ENCODE data around the gene STX18. TPM values are rescaled to one million over a fixed set of nuclear protein-coding genes. Genes with fewer than 3 reads are reported as not detected.

The STX18 gene
- total RNA-seq, 1 experiment from 2014 or later, result 18.5 TPM

DNA sequence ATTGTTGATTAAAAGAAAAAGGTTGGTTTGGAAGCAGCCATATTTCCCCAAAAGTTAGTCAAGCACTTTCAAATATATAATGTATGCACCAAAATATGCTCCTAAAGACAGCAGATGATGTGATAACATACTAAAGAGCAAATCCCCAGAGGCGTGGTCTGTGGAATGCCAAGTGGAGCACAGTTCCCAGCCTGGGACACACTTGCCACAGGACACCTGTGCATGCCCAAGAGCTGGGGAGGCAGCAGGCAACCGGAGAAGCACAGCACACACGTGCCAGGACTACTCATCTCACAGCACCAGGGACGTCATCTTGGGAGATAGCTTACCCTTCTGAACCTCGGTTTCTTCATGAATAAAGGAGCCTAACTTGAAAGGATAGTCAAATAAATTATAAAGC is 12.5 kb downstream of the STX18 start:
- no peak overlapping the region for H3K4me3 ChIP-seq (replicated peaks in 1 of 2; ENCODE audit: low read depth in 1 of 2, low read length in 2 of 2)
- intact Hi-C loops (cut with micrococcal nuclease), result no loop called here
- no peak overlapping the region for H3K4me2 ChIP-seq (ENCODE audit: low read length)
- H3K4me1 ChIP-seq (ENCODE audit: control insufficient read depth in 1 of 2, insufficient read depth in 2 of 2, low read length in 2 of 2), result no peaks in the 10 kb centered on the region
- POLR2A ChIA-PET, result no interaction called here
- H3K27me3 ChIP-seq (ENCODE audit: insufficient read depth, low read length), result no peaks in the 10 kb centered on the region
- no peak for ATAC-seq
- no peak for TF ChIP-seq EZH2 (IDR thresholded peaks at IDR 0.05)
- no peak for TF ChIP-seq EZH2phosphoT487 (IDR thresholded peaks at IDR 0.05; ENCODE audit: borderline replicate concordance)
- no peak for TF ChIP-seq ELF1 (IDR thresholded peaks at IDR 0.05; ENCODE audit: borderline replicate concordance, low read depth)
- TF ChIP-seq TCF7L2 (IDR thresholded peaks at IDR 0.05; ENCODE audit: borderline replicate concordance, extremely low read depth, insufficient read depth, insufficient read length), result no peak
- no peak for TF ChIP-seq SIN3A (IDR thresholded peaks at IDR 0.05; ENCODE audit: low read depth)
- no peak for TF ChIP-seq CBX3 (IDR thresholded peaks at IDR 0.05; ENCODE audit: low read depth)
- TF ChIP-seq CEBPB (IDR thresholded peaks at IDR 0.05; ENCODE audit: low read depth), result no peak
- no peak for TF ChIP-seq JUND (IDR thresholded peaks at IDR 0.05)
- TF ChIP-seq SRF (IDR thresholded peaks at IDR 0.05; ENCODE audit: low read depth), result no peak
- no peak for TF ChIP-seq ZFX (IDR thresholded peaks at IDR 0.05)
- TF ChIP-seq, protein P1, sequence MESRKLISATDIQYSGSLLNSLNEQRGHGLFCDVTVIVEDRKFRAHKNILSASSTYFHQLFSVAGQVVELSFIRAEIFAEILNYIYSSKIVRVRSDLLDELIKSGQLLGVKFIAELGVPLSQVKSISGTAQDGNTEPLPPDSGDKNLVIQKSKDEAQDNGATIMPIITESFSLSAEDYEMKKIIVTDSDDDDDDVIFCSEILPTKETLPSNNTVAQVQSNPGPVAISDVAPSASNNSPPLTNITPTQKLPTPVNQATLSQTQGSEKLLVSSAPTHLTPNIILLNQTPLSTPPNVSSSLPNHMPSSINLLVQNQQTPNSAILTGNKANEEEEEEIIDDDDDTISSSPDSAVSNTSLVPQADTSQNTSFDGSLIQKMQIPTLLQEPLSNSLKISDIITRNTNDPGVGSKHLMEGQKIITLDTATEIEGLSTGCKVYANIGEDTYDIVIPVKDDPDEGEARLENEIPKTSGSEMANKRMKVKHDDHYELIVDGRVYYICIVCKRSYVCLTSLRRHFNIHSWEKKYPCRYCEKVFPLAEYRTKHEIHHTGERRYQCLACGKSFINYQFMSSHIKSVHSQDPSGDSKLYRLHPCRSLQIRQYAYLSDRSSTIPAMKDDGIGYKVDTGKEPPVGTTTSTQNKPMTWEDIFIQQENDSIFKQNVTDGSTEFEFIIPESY (IDR thresholded peaks at IDR 0.05; ENCODE audit: extremely low read depth, insufficient replicate concordance, low read length), result no peak
- no peak for TF ChIP-seq SP1 (IDR thresholded peaks at IDR 0.05; ENCODE audit: low read depth)
- H3K79me2 ChIP-seq (ENCODE audit: insufficient read depth, low read length), result peaks cover 71% of the 10 kb centered on the region
- H3K27ac ChIP-seq (ENCODE audit: low read depth, low read length), result no peak overlapping the region
- RAD21 ChIA-PET (ENCODE audit: low non-redundant PET in 1 of 2, low total read pairs in 2 of 2, uncharacterized antibody in 2 of 2, unreplicated experiment in 2 of 2), result no interaction called here
- H2AFZ ChIP-seq (ENCODE audit: low read depth, low read length, poor library complexity, severe bottlenecking), result no peak overlapping the region
- no peaks in the 10 kb centered on the region for H3K9me3 ChIP-seq (ENCODE audit: control insufficient read depth in 1 of 2, insufficient read depth in 1 of 2, low read depth in 1 of 2, low read length in 2 of 2)
- H3K9me2 ChIP-seq (ENCODE audit: insufficient read depth), result no peaks in the 10 kb centered on the region
- no peaks in the 10 kb centered on the region for H3K36me3 ChIP-seq (ENCODE audit: control insufficient read depth in 1 of 2, insufficient read depth in 2 of 2, low read length in 2 of 2)
- BruUV-seq (replicated peaks), result no TSS peak
- CTCF ChIA-PET, result interaction anchor here (1.3 kb wide), 1 partner anchor 10 kb away, joined by 9 read pairs; no protein-coding TSS in a partner anchor
- no peaks in the 10 kb centered on the region; the same call in 1 of the 2 replicates for H4K20me1 ChIP-seq (ENCODE audit: insufficient read depth)
- no peak for DNase-seq (ENCODE audit: low read depth, low spot score)
- H3K9ac ChIP-seq (ENCODE audit: low read length), result no peak overlapping the region
